Suprapubic skin (tissue), 3 donors: ENCODE data around the gene CNGA1.

Experiments used
- EP300 ChIP-seq: sonication (generic); formaldehyde crosslinking; IDR thresholded peaks from one replicate; pipeline ENCODE4 v1.6.1; 2017; ENCODE audit warnings: antibody characterized with exemption
- TF ChIP-seq, protein P1 (sequence below), 2 donors: fragments of 200-600 bp in 1 of 2; fragments of 450-650 bp in 1 of 2; sonication (generic) in 1 of 2; IDR thresholded peaks; one replicate each; pipeline ENCODE4 v1.5.1; 2016 to 2019; ENCODE audit warnings: antibody characterized with exemption in 2 of 2, mild to moderate bottlenecking in 1 of 2, moderate library complexity in 1 of 2

DNA sequence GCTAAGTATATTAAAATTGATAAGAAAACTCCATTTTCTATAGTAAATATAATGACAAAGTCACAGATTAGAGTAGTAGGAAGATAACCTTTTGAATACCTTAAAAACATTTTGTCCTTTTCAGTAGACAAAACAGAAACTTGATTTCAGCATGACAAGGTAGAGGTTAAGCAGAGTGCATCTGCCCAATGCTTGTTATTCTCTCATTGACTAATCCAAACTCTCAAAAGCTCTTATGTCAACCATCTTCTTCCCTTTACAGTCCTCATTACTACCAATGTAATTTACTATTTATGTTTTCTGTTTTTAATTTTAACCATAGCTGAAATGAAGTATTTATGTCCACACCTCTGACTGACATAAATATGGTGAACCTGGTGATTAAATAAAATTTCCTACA lies 11.2 kb upstream of the CNGA1 start:
- TF ChIP-seq EP300, result no peak
- TF ChIP-seq, protein P1, sequence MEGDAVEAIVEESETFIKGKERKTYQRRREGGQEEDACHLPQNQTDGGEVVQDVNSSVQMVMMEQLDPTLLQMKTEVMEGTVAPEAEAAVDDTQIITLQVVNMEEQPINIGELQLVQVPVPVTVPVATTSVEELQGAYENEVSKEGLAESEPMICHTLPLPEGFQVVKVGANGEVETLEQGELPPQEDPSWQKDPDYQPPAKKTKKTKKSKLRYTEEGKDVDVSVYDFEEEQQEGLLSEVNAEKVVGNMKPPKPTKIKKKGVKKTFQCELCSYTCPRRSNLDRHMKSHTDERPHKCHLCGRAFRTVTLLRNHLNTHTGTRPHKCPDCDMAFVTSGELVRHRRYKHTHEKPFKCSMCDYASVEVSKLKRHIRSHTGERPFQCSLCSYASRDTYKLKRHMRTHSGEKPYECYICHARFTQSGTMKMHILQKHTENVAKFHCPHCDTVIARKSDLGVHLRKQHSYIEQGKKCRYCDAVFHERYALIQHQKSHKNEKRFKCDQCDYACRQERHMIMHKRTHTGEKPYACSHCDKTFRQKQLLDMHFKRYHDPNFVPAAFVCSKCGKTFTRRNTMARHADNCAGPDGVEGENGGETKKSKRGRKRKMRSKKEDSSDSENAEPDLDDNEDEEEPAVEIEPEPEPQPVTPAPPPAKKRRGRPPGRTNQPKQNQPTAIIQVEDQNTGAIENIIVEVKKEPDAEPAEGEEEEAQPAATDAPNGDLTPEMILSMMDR (IDR thresholded peaks at IDR 0.05), result no peak
